Kasumi-1 (cell line): ENCODE results near the gene OST4.
"Not testable (repeated sequence)": the region's sequence is repeated elsewhere in the genome, so short reads cannot be mapped to it uniquely, and the experiment has no call there.

Experiments used
- DNase-seq, 2 experiments: peaks; one replicate each; lab custom pipeline; 2025; lab: John Stamatoyannopoulos, UW

Gene OST4

GRCh38 chr2:27079233-27080139, 8.0 kb upstream of the OST4 start:
- no peak for DNase-seq

- no peak for DNase-seq
Observed at GRCh38 chr2:27078267-27079194, 7.1 kb upstream of the OST4 start, which contains the start of gene EMILIN1. TSS of gene EMILIN1 (plus strand) at chr2:27078615. CDS start at chr2:27079066, 451 bp downstream.

DNA sequence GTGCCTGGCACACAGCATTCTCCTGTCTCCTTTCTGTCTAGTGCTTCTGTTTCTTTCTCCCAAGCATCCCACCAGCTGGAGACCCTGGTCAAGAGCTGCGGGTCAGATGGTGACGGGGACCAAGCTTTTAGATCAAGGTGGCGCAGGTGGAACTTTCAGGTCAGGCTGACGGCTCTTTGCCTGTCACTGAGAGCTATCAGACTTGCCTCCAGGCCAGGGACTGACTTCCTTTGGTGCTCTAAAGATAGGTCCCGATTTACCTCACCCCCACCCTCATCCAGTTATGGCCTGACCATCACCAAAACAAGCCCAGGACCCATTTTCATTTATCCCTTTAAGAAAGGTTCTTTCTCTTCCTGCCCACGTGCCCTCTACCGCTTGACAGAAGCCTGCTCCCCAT, 5.8 kb upstream of the OST4 start:
- no peak for DNase-seq

DNA sequence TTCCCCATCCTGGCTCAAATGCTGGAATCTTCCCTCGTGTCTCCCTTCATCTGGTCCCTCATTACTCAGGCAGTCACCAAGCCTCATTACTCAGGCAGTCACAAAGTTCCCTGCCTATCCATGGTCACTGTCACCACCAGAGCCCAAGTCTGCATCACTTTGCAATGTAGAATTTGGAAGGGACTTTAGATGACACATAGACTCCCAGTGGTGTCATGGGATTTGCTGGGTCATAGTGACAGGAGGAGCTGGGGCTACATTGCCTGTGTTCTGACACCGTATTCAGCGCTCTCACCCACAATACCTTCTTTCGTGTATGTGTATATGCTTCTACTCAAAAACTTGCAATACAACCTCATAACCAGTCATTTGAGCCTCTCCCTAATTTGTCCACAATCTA, 4.9 kb upstream of the OST4 start:
- no peak for DNase-seq

DNA sequence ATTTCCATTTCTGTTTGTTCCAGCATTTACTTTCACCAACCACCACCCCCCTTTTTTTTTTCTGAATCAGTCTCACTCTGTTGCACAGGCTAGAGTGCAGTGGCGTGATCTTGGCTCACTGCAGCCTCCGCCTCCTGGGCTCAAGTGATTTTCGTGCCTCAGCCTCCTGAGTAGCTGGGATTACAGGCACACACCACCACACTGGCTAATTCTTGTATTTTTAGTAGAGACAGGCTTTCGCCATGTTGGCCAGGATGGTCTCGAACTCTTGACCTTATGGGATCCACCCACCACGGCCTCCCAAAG, 4.1 kb upstream of the OST4 start:
- not testable (repeated sequence) for DNase-seq

GRCh38 chr2:27074738-27075565, 3.5 kb upstream of the OST4 start:
- DNase-seq: peak; percentile 50 to 53

- no peak for DNase-seq
Observed at GRCh38 chr2:27073782-27074181, 2.3 kb upstream of the OST4 start.

GRCh38 chr2:27072920-27073319, 1.5 kb upstream of the OST4 start:
- DNase-seq: no peak

DNA sequence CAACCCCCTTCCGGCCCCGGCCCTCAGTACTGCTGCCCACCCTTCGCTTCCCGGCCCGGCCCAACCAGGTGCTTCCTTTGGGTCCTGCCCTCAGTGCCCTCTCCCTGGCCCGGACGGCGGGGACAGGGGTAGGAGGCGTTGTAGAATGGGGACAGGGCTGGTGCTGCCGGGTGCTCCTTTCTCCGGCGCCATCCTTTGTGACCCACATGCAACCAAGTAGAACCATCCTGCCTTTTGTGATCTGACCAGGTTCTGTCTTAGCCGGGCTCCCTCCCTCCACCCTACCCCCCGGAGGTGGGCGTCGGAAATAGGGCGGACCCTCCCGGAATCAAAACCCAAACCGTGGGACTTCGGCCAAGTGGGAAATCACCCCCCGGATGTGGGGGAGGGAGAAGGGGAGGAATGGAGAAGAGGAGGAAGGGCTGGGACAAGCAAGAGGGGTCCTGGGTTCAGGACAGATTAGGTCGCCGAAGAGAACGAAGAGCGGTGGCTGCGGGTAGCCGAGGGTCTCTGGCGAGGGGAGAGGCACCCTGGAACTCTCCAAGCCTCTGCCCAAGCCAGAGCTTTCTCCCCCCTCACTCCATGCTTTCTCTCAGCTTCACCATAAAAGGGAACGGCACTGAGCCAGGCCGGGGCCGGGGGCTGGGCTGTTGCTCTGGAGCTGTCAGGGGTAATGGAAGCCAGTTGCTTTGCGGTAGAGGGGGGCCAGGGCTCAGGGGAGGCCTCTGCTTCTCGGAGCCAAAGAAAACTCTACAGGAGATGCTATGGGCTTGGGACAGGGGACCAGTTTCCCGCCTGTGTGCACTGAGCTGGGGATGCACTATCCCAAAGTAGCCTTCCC, 756 bp upstream of the OST4 start:
- DNase-seq: peak; percentile 15 to 63

GRCh38 chr2:27070653-27071276, 689 bp downstream of the OST4 start:
- DNase-seq: no peak

- no peak for DNase-seq
Observed at GRCh38 chr2:27069961-27070618, 1.4 kb downstream of the OST4 start.

- no peak for DNase-seq
Observed at GRCh38 chr2:27069436-27069835, 2.0 kb downstream of the OST4 start.

GRCh38 chr2:27067385-27067784, 4.1 kb downstream of the OST4 start:
- DNase-seq: no peak

DNA sequence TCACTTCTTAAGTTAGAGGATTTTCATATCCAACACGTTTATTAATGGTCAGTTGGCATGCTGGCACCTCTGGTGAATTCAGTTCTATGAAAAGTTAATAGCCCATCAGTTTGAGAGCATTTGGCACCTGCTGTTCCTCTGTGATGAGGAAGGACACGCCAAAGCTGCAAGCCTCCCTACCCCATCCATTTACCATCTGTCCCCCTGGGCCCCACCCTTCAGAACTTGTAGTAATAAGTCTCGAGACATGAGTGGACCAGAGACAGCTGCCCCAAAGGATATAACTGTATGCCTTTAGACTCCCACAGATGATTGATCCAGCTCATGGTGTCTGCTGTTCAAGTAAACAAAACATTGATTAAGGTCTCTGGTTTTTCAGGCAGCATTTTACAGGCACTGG, 6.3 kb downstream of the OST4 start:
- no peak for DNase-seq

GRCh38 chr2:27060323-27060722, 11.1 kb downstream of the OST4 start:
- DNase-seq: no peak

DNA sequence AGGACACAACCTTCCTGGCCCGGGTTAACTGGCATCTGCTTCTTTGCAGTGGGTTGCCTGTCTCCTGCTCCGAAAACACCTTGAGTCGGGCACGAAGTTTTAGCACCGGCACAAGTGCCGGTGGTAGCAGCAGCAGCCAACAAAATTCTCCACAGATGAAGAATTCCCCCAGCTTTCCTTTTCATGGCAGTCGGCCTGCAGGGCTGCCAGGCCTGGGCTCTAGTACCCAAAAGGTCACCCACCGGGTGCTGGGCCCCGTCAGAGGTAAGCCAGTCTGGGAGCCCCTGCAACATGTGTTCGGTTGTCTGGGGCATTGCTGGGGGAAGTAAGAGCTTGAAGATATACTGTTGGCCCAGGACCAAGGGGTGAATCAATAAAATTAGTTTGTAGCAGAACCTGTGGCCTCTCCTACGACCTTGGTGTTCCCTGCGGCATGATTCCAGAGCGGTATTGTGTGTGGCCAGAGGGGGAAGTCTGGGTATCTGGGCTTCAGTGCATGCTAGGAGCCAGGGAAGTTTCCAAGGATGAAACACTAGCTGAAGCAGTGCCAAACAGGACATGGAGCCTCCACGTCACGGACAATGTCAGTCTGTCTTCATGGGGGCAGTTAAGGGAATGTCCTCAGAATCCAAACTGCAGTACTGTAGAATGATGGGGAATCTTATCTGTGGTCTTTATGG, 12.2 kb downstream of the OST4 start:
- no peak for DNase-seq

GRCh38 chr2:27058210-27058609, 13.2 kb downstream of the OST4 start:
- no peak for DNase-seq

GRCh38 chr2:27057184-27057583, 14.3 kb downstream of the OST4 start:
- DNase-seq: no peak

DNA sequence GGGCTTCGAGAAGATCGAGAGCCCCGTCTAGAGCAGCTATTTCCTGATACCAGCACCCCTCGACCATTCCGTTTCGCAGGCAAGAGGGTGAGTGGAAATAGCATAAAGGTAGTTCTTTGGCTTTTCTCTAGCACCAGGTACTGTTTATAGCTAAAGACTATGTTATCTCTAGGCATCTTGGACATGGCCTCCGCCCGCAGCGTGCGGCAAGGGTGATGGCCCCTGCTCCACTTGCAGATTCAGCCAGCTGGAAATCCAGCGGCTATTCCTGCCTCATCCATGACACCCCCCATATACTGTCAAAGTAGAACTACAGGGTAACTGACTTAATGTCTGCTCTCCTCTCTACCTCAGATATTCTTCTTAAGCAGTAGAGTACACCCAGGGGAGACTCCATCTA, 16.7 kb downstream of the OST4 start:
- no peak for DNase-seq

GRCh38 chr2:27053776-27054175, 17.7 kb downstream of the OST4 start:
- no peak for DNase-seq
